Progenitor cell of endocrine pancreas (in vitro differentiated cells): ENCODE data around the gene ABCA7. TPM values are rescaled to one million over a fixed set of nuclear protein-coding genes. Genes with fewer than 3 reads are reported as not detected.

ENCODE experiments used
- DNase-seq: peaks from one replicate; pipeline ENCODE4 v3.0.0; 2021; ENCODE audit warnings: low spot score; ENCODE audit not compliant: unreplicated experiment
- H3K27ac Mint-ChIP-seq: 2 replicates; pipeline ENCODE4 v1.8.0; 2021; ENCODE audit warnings: mild to moderate bottlenecking, moderate library complexity, mixed read lengths
- H3K27me3 Mint-ChIP-seq: 2 replicates; pipeline ENCODE4 v1.8.0; 2021; ENCODE audit warnings: mixed read lengths
- H3K36me3 Mint-ChIP-seq: 2 replicates; pipeline ENCODE4 v1.8.0; 2022; ENCODE audit warnings: mixed read lengths; ENCODE audit not compliant: insufficient read depth
- H3K4me1 Mint-ChIP-seq: 2 replicates; pipeline ENCODE4 v1.8.0; 2021; ENCODE audit warnings: low read depth, mixed read lengths
- H3K4me3 Mint-ChIP-seq: 2 replicates; pipeline ENCODE4 v1.8.0; 2021; ENCODE audit warnings: low read depth, mild to moderate bottlenecking, moderate library complexity, mixed read lengths
- H3K9me3 Mint-ChIP-seq: 2 replicates; pipeline ENCODE4 v1.8.0; 2021; ENCODE audit warnings: low read depth, mixed read lengths
- total RNA-seq: library from RNA; stranded (reverse); gene quantifications from 2 replicates; pipeline ENCODE4 v1.2.1, GENCODE V29; 2021
- TF ChIP-seq, protein P1 (sequence below): fragments of 200-600 bp; sonication (generic); IDR thresholded peaks from one replicate; pipeline ENCODE4 v1.5.0; 2021; ENCODE audit warnings: antibody characterized with exemption, mild to moderate bottlenecking; ENCODE audit not compliant: unreplicated experiment

ABCA7 gene
- total RNA-seq, 1 donor from 2014 or later = 57.3 TPM

DNA sequence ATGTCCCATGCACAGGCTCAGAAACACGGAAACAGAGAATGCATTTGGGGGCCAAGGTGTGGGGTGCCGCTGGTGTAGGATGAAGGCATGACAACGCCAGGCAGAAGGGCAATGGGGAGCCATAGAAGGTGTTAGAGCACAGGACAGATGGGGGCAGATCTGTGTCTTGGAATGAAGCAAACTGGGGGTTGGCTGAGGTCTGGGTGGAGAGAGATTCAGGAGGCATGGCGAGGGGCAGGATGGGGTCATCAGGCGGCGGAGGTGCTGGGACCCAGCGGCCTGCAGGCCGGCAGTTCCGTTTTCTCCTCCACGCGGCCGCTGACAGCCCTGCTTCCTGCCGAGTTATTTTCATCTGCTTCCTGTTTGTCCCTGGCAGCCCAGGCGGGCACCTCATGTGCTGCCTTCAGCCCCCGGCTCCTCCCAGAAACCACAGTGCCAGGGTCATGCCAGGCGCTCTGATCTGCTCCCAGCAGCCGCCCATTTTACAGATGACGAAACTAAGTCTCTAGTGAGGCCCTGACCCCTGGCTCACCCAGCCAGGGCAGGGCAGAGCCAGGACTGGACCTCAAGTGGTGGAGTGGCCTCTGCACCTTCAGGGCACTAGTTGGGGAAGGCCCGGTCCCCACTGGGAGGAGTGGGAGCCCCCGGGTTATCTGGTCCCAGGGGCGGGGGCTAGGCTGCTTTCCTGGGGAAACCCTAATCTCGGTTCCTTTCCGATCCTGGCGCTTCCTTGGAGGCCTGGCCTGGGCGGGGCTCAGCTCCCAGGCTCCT is 29.3 kb downstream of the ABCA7 start:
- Mint-ChIP-seq H3K4me1 (peaks cover 3% of the 10 kb centered on the region), H3K27ac (no peak overlapping the region), H3K9me3 (no peaks in the 10 kb centered on the region), H3K36me3 (no peaks in the 10 kb centered on the region), H3K4me3 (no peak overlapping the region), H3K27me3 (peaks cover 45% of the 10 kb centered on the region)
- TF ChIP-seq, protein P1, sequence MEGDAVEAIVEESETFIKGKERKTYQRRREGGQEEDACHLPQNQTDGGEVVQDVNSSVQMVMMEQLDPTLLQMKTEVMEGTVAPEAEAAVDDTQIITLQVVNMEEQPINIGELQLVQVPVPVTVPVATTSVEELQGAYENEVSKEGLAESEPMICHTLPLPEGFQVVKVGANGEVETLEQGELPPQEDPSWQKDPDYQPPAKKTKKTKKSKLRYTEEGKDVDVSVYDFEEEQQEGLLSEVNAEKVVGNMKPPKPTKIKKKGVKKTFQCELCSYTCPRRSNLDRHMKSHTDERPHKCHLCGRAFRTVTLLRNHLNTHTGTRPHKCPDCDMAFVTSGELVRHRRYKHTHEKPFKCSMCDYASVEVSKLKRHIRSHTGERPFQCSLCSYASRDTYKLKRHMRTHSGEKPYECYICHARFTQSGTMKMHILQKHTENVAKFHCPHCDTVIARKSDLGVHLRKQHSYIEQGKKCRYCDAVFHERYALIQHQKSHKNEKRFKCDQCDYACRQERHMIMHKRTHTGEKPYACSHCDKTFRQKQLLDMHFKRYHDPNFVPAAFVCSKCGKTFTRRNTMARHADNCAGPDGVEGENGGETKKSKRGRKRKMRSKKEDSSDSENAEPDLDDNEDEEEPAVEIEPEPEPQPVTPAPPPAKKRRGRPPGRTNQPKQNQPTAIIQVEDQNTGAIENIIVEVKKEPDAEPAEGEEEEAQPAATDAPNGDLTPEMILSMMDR = no peak
- DNase-seq = no peak

DNA sequence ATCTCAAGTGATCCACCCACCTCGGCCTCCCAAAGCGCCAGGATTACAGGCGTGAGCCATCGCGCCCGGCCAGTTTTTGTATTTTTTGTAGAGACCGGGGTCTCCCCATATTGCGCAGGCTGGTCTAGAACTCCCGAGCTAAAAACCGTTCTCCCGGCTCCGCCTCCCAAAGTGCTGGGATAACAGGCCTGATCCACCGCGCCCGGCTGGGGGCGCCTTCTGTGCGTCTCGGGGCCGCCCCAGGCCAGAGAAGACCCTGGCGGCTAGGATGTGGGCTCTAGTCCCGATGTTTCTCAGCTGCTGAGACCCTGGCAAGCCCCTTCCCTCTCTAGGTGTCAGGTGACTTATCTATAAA is 30.6 kb downstream of the ABCA7 start:
- no peaks in the 10 kb centered on the region for H3K9me3 Mint-ChIP-seq
- H3K4me3 Mint-ChIP-seq = no peak overlapping the region

DNA sequence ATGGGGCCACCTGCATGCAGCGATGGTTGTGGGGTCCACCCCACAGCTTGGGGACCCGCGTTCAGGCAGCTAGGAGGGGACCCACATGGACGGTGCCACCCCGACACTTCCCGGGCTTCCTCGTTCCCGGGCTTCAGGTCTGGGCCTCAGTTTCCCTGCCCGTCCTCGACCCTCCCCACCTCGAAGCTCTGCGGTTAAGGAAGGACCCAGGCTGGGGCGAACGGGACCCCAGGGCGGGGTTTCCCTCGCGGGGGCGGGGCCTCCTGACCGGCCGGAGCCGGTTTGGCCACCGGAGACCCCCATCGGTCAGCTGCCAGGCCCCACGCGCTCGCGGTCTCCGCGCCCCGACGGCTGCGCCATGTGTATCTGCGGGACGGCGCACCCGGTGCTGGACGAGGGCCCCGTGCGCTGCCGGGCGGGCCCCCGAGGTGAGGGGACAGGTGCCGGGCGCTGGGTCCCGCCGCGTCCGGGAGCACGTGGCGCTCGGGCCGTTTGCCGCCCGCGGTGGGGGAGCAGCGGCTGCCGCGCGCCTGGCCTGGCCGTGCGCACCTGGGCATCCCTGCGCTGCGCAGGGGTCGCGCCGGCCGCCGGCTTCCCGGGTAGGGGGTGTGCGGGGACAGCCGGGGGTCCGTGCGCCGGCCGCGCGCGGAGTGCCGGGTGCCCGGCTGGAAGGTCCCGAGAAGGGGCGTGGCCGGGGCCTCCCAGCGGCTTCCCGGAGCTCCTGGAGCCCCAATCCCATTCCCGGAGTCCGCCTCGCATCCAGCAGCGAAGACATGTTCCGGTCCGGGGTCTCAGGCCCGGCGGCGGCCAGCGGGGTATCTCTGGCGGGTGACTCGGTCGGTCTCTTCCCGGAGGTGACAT is 31.3 kb downstream of the ABCA7 start:
- Mint-ChIP-seq H3K27me3 (peaks cover 41% of the 10 kb centered on the region), H3K36me3 (no peaks in the 10 kb centered on the region), H3K9me3 (no peaks in the 10 kb centered on the region), H3K27ac (no peak overlapping the region), H3K4me3 (no peak overlapping the region), H3K4me1 (peaks cover 7% of the 10 kb centered on the region)
- TF ChIP-seq, protein P1 = no peak
- DNase-seq = no peak

More for the DNA sequence above, 30.6 kb downstream of the ABCA7 start:
- Mint-ChIP-seq H3K4me1 (peaks cover 5% of the 10 kb centered on the region), H3K36me3 (no peaks in the 10 kb centered on the region), H3K27me3 (peaks cover 40% of the 10 kb centered on the region), H3K27ac (no peak overlapping the region)
- TF ChIP-seq, protein P1 = no peak
- DNase-seq = no peak

DNA sequence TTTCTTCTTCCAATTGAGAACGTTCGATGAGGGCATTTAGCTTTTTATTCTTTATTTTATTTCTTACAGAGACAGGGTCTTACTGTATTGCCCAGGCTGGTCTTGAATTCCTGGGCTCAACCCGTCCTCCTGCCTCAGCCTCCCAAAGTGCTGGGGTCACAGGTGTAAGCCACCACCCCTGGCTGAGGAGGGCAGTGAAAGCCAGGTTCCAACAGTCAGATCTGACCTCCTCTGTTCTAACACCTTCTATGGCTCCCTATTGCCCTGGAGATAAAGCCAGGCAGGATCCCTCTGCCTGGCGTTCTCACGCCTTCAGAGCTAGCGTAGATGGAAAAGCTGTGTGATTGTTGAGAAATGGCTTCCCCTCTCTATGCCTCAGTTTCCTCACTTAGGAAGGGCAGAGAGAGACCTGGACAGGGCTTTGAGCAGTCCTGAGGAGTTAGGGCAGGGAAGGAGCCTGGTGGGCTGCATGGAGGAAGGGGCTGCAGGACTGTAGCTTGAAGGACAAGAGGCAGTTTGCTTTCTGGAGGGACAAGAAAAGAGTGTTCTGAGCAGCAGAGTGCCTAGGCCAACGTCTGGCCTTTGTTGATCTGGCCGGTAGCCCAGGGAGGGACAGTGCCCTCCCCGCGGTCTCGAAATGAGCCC is 32.6 kb downstream of the ABCA7 start:
- TF ChIP-seq, protein P1 = no peak
- Mint-ChIP-seq H3K4me3 (no peak overlapping the region), H3K36me3 (no peaks in the 10 kb centered on the region), H3K27me3 (peaks cover 40% of the 10 kb centered on the region), H3K27ac (no peak overlapping the region), H3K4me1 (peaks cover 7% of the 10 kb centered on the region), H3K9me3 (no peaks in the 10 kb centered on the region)
- no peak for DNase-seq
